Ishikawa (cell line): ENCODE results near the gene STRN4.

Source experiments
- CEBPB ChIP-seq: IDR thresholded peaks from 2 replicates; pipeline ENCODE4 v1.6.1; 2012
- EGR1 ChIP-seq: IDR thresholded peaks from 2 replicates; pipeline ENCODE4 v1.6.1; 2012
- EP300 ChIP-seq: IDR thresholded peaks from 2 replicates; pipeline ENCODE4 v1.6.1; 2012; ENCODE audit warnings: borderline replicate concordance
- FOXM1 ChIP-seq: IDR thresholded peaks from 2 replicates; pipeline ENCODE4 v1.6.1; 2012; ENCODE audit warnings: low read depth, borderline replicate concordance
- MAX ChIP-seq: IDR thresholded peaks from 2 replicates; pipeline ENCODE4 v1.6.1; 2012
- RAD21 ChIP-seq: IDR thresholded peaks from 2 replicates; pipeline ENCODE4 v1.6.1; 2012; ENCODE audit warnings: low read depth
- REST ChIP-seq: IDR thresholded peaks from 2 replicates; pipeline ENCODE4 v1.6.1; 2012; ENCODE audit warnings: low read depth, mild to moderate bottlenecking
- TAF1 ChIP-seq: IDR thresholded peaks from 2 replicates; pipeline ENCODE4 v1.6.1; 2012; ENCODE audit warnings: low read depth, mild to moderate bottlenecking
- TEAD4 ChIP-seq: IDR thresholded peaks from 2 replicates; pipeline ENCODE4 v1.6.1; 2012

GRCh38 chr19:46723471-46723870 is 22.8 kb downstream of the STRN4 start:
- no peak for TF ChIP-seq MAX
- TF ChIP-seq TEAD4 = no peak
- TF ChIP-seq TAF1 = no peak
- no peak for TF ChIP-seq CEBPB
- TF ChIP-seq EGR1 = no peak
- no peak for TF ChIP-seq RAD21
- no peak for TF ChIP-seq EP300
- no peak for TF ChIP-seq REST
- TF ChIP-seq FOXM1 = no peak
